Astrocyte (in vitro differentiated cells and primary cell): ENCODE results near the gene ZSCAN23. TPM values are rescaled to one million over a fixed set of nuclear protein-coding genes. Genes with fewer than 3 reads are reported as not detected.
A peak's percentile ranks its signal among the peaks of the same experiment; 100 is the strongest.

Experiments
- DNase-seq: peaks from one replicate; pipeline ENCODE4 v3.0.0-alpha.2; 2010; ENCODE audit warnings: low read depth
- FAIRE-seq: peaks from 2 replicates; lab custom pipeline; 2011; peaks lifted over from hg19 to GRCh38; lab: Jason Lieb, UNC
- H2AFZ ChIP-seq: 2 replicates; pipeline ENCODE4 v1.6.0; 2012; ENCODE audit warnings: low read depth, low read length, inconsistent platforms
- H3K27ac ChIP-seq: 2 replicates; pipeline ENCODE4 v1.5.1; 2011; ENCODE audit warnings: low read depth, low read length, inconsistent platforms
- H3K27me3 ChIP-seq: 2 replicates; pipeline ENCODE4 v1.6.0; 2011; ENCODE audit warnings: low read length, inconsistent platforms; ENCODE audit not compliant: insufficient read depth
- H3K36me3 ChIP-seq: 2 replicates; pipeline ENCODE4 v1.5.1; 2011; ENCODE audit warnings: low read length, inconsistent platforms; ENCODE audit not compliant: insufficient read depth
- H3K4me1 ChIP-seq: 2 replicates; pipeline ENCODE4 v1.5.1; 2011; ENCODE audit warnings: low read length, inconsistent platforms; ENCODE audit not compliant: insufficient read depth
- H3K4me2 ChIP-seq: 2 replicates; pipeline ENCODE4 v1.6.0; 2012; ENCODE audit warnings: low read length, inconsistent platforms
- H3K4me3 ChIP-seq: 2 replicates; pipeline ENCODE4 v1.5.1; 2011; ENCODE audit warnings: low read depth, mild to moderate bottlenecking, low read length, inconsistent platforms; ENCODE audit not compliant: insufficient read depth
- H3K79me2 ChIP-seq: 2 replicates; pipeline ENCODE4 v1.6.0; 2012; ENCODE audit warnings: mild to moderate bottlenecking, low read length, inconsistent platforms; ENCODE audit not compliant: insufficient read depth
- H3K9ac ChIP-seq: 2 replicates; pipeline ENCODE4 v1.6.0; 2012; ENCODE audit warnings: mild to moderate bottlenecking, low read length, inconsistent platforms
- H3K9me3 ChIP-seq: 2 replicates; pipeline ENCODE4 v1.5.1; 2012; ENCODE audit warnings: low read depth, mild to moderate bottlenecking, low read length, inconsistent platforms; ENCODE audit not compliant: insufficient read depth
- H4K20me1 ChIP-seq: 2 replicates; pipeline ENCODE4 v1.6.0; 2012; ENCODE audit warnings: low read length, inconsistent platforms; ENCODE audit not compliant: insufficient read depth
- H3K27ac Mint-ChIP-seq: one replicate; pipeline ENCODE4 v1.8.0; 2021; ENCODE audit warnings: mild to moderate bottlenecking, mixed read lengths; ENCODE audit not compliant: unreplicated experiment
- H3K27me3 Mint-ChIP-seq: one replicate; pipeline ENCODE4 v1.8.0; 2021; ENCODE audit warnings: low read depth, mixed read lengths; ENCODE audit not compliant: unreplicated experiment
- H3K36me3 Mint-ChIP-seq: one replicate; pipeline ENCODE4 v1.8.0; 2021; ENCODE audit warnings: low read depth, mixed read lengths; ENCODE audit not compliant: unreplicated experiment
- H3K4me1 Mint-ChIP-seq: one replicate; pipeline ENCODE4 v1.8.0; 2021; ENCODE audit warnings: low read depth, mixed read lengths; ENCODE audit not compliant: unreplicated experiment
- H3K4me3 Mint-ChIP-seq: one replicate; pipeline ENCODE4 v1.8.0; 2021; ENCODE audit warnings: mild to moderate bottlenecking, moderate library complexity, mixed read lengths; ENCODE audit not compliant: unreplicated experiment
- H3K9me3 Mint-ChIP-seq: one replicate; pipeline ENCODE4 v1.8.0; 2021; ENCODE audit warnings: mild to moderate bottlenecking, mixed read lengths; ENCODE audit not compliant: unreplicated experiment
- CTCF ChIP-seq: IDR thresholded peaks from 2 replicates; pipeline ENCODE4 v1.5.1; 2011; ENCODE audit warnings: low read depth, mild to moderate bottlenecking, inconsistent platforms, low read length, moderate library complexity; ENCODE audit not compliant: insufficient read depth
- EZH2 ChIP-seq: IDR thresholded peaks from 2 replicates; pipeline ENCODE4 v1.6.1; 2012; ENCODE audit warnings: mild to moderate bottlenecking, low read length, inconsistent platforms; ENCODE audit not compliant: insufficient read depth
- total RNA-seq: library from RNA; stranded (reverse); gene quantifications from 2 replicates; pipeline ENCODE4 v1.2.1, GENCODE V29; 2021

Gene ZSCAN23
- total RNA-seq, 1 donor from 2014 or later = 4.8 TPM

GRCh38 chr6:28383235-28384142 lies 59.8 kb downstream of the ZSCAN23 start:
- peaks cover 18% of the 10 kb centered on the region for H3K36me3 ChIP-seq
- H3K27me3 ChIP-seq = no peaks in the 10 kb centered on the region
- no peaks in the 10 kb centered on the region for H4K20me1 ChIP-seq
- peak overlapping the region; percentile 77 for H2AFZ ChIP-seq
- DNase-seq (peak; percentile 76), FAIRE-seq (no peak)
- Mint-ChIP-seq H3K27ac (peak overlapping the region; percentile 88), H3K4me3 (peak overlapping the region; percentile 86), H3K36me3 (peaks cover 20% of the 10 kb centered on the region), H3K4me1 (peaks cover 9% of the 10 kb centered on the region), H3K27me3 (no peaks in the 10 kb centered on the region), H3K9me3 (peaks cover 3% of the 10 kb centered on the region)
- no peak for TF ChIP-seq EZH2
- TF ChIP-seq CTCF = peak; percentile 47
- H3K27ac ChIP-seq = peak overlapping the region; percentile 65
- H3K4me3 ChIP-seq = peak overlapping the region; percentile 59
- peak overlapping the region; percentile 86 for H3K4me2 ChIP-seq
- peak overlapping the region; percentile 80 for H3K9ac ChIP-seq
- no peaks in the 10 kb centered on the region for H3K9me3 ChIP-seq
- H3K4me1 ChIP-seq = no peaks in the 10 kb centered on the region
- peaks cover 5% of the 10 kb centered on the region for H3K79me2 ChIP-seq

Other genes with a start within 250 kb of the ZSCAN23 start
- gene ZSCAN9, start 218.2 kb downstream of the ZSCAN23 start, total RNA-seq = 14.7 and 16.9 TPM in 2 replicates
- 3.9 TPM in 2 replicates for gene ZKSCAN4, start 191.2 kb downstream of the ZSCAN23 start, total RNA-seq
- gene NKAPL, start 184.2 kb downstream of the ZSCAN23 start, total RNA-seq = not detected in 2 replicates
- gene ZSCAN26, start 176.3 kb downstream of the ZSCAN23 start, total RNA-seq = 12.0 and 15.9 TPM in 2 replicates
- 7.9 and 8.1 TPM in 2 replicates for gene PGBD1, start 161.9 kb downstream of the ZSCAN23 start, total RNA-seq
- gene ZSCAN31, start 107.3 kb downstream of the ZSCAN23 start, total RNA-seq = 1.1 and 1.6 TPM in 2 replicates
- gene ZKSCAN3, start 93.5 kb downstream of the ZSCAN23 start, total RNA-seq = 7.6 and 8.0 TPM in 2 replicates
- gene ZSCAN12, start 43.7 kb downstream of the ZSCAN23 start, total RNA-seq = 5.0 and 6.3 TPM in 2 replicates
- not detected in 2 replicates for gene GPX6, start 72.3 kb upstream of the ZSCAN23 start, total RNA-seq
- gene GPX5, start 82.4 kb upstream of the ZSCAN23 start, total RNA-seq = 4.3 and 6.6 TPM in 2 replicates